ENCODE measurements around the gene EIF1. TPM values are rescaled to one million over a fixed set of nuclear protein-coding genes. Genes with fewer than 3 reads are reported as not detected.

The EIF1 gene
- total RNA-seq, 2 experiments from 2014 or later, result 145 to 659 TPM

DNA sequence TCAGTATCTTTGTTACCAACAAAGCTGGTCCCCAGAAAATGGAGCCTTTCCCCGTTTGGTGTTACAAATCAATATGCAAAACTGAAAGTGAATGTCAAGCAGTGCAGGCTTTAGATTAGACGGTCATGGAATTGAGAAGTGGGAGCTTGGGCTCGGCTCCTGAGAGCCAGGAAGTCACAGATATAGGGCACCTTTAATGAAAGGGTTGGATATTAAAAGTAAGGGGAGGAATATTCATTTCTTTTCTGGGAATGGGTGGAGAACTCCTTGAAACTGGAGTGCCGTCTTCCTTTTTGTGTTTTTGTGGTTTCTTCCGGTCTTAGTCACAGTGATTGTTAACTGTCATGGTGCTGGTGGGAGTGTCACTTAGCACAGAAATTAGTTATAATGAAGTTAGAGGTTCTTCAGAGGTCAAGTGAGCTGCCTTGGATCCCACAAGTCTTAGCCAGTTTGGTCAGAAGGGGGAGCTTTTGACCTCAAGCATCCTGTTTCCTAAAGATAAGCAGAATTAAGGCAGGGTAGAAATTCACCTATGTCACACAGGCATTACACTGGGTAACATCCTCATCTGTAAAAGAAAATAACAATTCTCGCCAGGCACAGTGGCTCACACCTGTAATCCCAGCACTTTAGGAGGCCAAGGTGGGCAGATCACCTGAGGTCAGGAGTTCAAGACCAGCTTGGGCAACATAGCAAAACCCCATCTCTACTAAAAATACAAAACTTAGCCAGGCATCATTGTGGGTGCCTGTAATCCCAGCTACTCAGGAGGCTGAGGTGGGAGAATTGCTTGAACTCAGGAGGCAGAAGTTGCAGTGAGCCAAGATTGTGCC lies 9.6 kb upstream of the EIF1 start:
- peak overlapping the region; percentile 32 for H3K4me3 ChIP-seq (ENCODE audit: low read depth, low read length, poor library complexity, severe bottlenecking)
- intact Hi-C loops (cut with micrococcal nuclease; ENCODE audit: unreplicated experiment), result no loop called here
- peak overlapping the region; percentile 94 for H2AFZ ChIP-seq (ENCODE audit: low read length)
- no peaks in the 10 kb centered on the region for H3K36me3 ChIP-seq (ENCODE audit: insufficient read depth, low read length)
- ChIA-PET POLR2A (interaction anchor here (2.5 to 3.5 kb wide), 2 partner anchors 10 to 12 kb away, joined by 10 to 24 read pairs; partner anchors contain the start of gene EIF1), CTCF (ENCODE audit: unreplicated experiment) (interaction anchor here (1.6 to 1.8 kb wide), 2 partner anchors 9 to 12 kb away, joined by 4 read pairs; partner anchors contain the start of gene EIF1)
- H3K27ac ChIP-seq (ENCODE audit: low read depth, low read length, poor library complexity, severe bottlenecking), result no peak overlapping the region
- TF ChIP-seq EZH2phosphoT487 (IDR thresholded peaks at IDR 0.05; ENCODE audit: borderline replicate concordance, low read depth, low read length), result no peak
- TF ChIP-seq, protein P1, sequence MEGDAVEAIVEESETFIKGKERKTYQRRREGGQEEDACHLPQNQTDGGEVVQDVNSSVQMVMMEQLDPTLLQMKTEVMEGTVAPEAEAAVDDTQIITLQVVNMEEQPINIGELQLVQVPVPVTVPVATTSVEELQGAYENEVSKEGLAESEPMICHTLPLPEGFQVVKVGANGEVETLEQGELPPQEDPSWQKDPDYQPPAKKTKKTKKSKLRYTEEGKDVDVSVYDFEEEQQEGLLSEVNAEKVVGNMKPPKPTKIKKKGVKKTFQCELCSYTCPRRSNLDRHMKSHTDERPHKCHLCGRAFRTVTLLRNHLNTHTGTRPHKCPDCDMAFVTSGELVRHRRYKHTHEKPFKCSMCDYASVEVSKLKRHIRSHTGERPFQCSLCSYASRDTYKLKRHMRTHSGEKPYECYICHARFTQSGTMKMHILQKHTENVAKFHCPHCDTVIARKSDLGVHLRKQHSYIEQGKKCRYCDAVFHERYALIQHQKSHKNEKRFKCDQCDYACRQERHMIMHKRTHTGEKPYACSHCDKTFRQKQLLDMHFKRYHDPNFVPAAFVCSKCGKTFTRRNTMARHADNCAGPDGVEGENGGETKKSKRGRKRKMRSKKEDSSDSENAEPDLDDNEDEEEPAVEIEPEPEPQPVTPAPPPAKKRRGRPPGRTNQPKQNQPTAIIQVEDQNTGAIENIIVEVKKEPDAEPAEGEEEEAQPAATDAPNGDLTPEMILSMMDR (conservative IDR thresholded peaks at IDR 0.05; ENCODE audit: low read length), result peak; percentile 52
- H3K9me2 ChIP-seq (ENCODE audit: insufficient read depth, low read length), result no peaks in the 10 kb centered on the region
- no peaks in the 10 kb centered on the region for H4K20me1 ChIP-seq (ENCODE audit: insufficient read depth, low read length)
- peaks cover 15% of the 10 kb centered on the region for H3K4me1 ChIP-seq (ENCODE audit: insufficient read depth, low read length, poor library complexity, severe bottlenecking)
- H3K9me3 ChIP-seq (ENCODE audit: low read length), result no peaks in the 10 kb centered on the region
- BruUV-seq (replicated peaks), result no TSS peak
- H3K4me2 ChIP-seq (ENCODE audit: low read length), result peak overlapping the region; percentile 40
- H3K79me2 ChIP-seq (ENCODE audit: insufficient read depth, low read depth, low read length), result no peaks in the 10 kb centered on the region
- DNase-seq (ENCODE audit: low spot score), result peak; percentile 49

- Histone ChIP-seq H3K4me2 (ENCODE audit: low read length) (no peak overlapping the region), H3K36me3 (ENCODE audit: insufficient read depth, low read length) (no peaks in the 10 kb centered on the region), H3K4me3 (ENCODE audit: low read depth, low read length, poor library complexity, severe bottlenecking) (no peak overlapping the region), H3K9me3 (ENCODE audit: low read length) (no peaks in the 10 kb centered on the region), H3K27ac (ENCODE audit: low read depth, low read length, poor library complexity, severe bottlenecking) (no peak overlapping the region), H3K79me2 (ENCODE audit: insufficient read depth, low read depth, low read length) (no peaks in the 10 kb centered on the region), H3K4me1 (ENCODE audit: insufficient read depth, low read length, poor library complexity, severe bottlenecking) (peaks cover 15% of the 10 kb centered on the region), H2AFZ (ENCODE audit: low read length) (no peak overlapping the region), H3K9me2 (ENCODE audit: insufficient read depth, low read length) (no peaks in the 10 kb centered on the region), H4K20me1 (ENCODE audit: insufficient read depth, low read length) (no peaks in the 10 kb centered on the region)
- intact Hi-C loops (cut with micrococcal nuclease; ENCODE audit: unreplicated experiment), result loop anchor here (10.0 kb wide), 1 partner anchor 1085 kb away; no protein-coding TSS in a partner anchor
- ChIA-PET POLR2A (interaction anchor here (2.5 to 3.5 kb wide), 2 partner anchors 9 to 13 kb away, joined by 10 to 24 read pairs; partner anchors contain the start of gene EIF1), CTCF (ENCODE audit: unreplicated experiment) (interaction anchor here (1.8 kb wide), 1 partner anchor 9 kb away, joined by 4 read pairs; the partner anchor contains the start of gene EIF1)
- DNase-seq (ENCODE audit: low spot score), result no peak
- no TSS peak for BruUV-seq (replicated peaks)
- no peak for TF ChIP-seq EZH2phosphoT487 (IDR thresholded peaks at IDR 0.05; ENCODE audit: borderline replicate concordance, low read depth, low read length)
- TF ChIP-seq, protein P1 (conservative IDR thresholded peaks at IDR 0.05; ENCODE audit: low read length), result no peak
Observed at GRCh38 chr17:41679740-41680425, 8.8 kb upstream of the EIF1 start.

Measured in OCI-LY7 (cell line).